Activated effector memory CD4-positive, alpha-beta T cell treated with anti-CD3 and anti-CD28 coated beads, Interleukin-2, amount 50 U/mL, for 16 hours (primary cell): Measurements from ENCODE around the gene C1QL1.

Experiments
- DNase-seq: peaks from one replicate; pipeline ENCODE4 v3.0.0-alpha.2; 2020

C1QL1 gene

GRCh38 chr17:44928136-44928535 lies 40.0 kb downstream of the C1QL1 start:
- DNase-seq = peak; percentile 59

DNA sequence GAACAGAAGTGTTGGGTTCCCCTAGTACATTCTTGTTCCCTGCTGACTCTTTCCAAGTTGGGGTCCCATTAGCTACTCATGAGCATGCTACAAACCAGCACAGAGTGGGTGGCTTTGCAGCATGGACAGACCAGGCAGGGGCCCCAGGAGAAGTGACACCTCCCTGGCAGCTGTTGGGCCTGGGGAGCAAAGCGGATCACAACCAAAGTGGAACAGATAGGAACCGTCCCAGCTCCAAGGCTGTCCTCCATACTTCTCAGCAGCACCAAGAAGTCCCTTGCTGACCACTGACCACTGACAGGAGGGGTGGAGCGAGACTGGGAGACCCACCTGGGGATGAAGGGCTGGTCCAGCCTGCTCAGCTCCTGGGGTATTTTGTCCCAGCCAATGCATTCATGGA lies 40.4 kb downstream of the C1QL1 start:
- peak; percentile 50 for DNase-seq

- peak; percentile 55 for DNase-seq
Observed at GRCh38 chr17:44926821-44927525, 41.1 kb downstream of the C1QL1 start.

DNA sequence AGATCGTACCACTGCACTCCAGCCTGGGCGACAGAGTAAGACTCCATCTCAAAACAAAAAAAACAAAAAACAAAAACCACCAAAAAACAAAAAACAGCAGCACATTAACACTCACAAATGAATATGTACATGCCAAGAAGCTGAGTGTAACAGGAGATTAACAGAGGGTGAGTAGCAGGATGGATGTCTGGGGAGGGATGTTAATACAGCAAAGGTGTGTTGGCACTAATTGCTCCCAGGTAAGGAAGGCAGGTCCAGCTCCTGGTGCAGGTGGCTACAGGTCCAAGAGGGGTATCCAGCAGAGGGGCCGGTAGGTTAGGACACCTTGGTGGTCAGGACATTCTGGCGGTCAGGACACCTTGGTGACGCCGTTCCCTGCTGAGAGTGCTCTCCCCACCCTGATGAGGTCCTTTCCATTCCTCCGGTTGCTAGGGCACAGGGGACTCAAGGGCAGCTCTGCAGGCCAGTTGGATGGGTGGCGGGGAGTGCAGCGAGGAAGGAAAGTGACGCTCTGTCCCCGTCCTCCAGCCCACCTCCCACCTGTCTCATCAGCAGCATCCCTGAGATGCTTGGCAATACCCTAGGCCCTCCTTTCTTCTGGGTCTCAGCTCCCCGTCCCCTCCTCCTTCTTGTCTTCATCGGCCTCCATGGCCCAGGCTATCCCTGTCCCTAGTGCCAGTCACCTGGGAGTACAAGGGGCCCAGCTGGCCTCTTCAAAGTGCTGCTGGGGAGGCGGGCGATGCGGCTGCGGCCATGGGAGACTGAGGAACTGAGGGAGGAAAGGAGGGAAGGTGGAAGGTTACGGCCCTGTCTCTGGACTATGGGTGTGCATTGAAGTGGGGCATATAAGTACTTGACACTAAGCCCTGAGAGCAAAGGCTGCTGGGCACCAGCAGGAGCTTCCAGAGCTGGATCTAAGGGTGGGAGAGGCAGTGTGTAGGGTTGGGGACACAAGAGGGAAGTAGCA lies 42.1 kb downstream of the C1QL1 start:
- DNase-seq = peak; percentile 46

DNA sequence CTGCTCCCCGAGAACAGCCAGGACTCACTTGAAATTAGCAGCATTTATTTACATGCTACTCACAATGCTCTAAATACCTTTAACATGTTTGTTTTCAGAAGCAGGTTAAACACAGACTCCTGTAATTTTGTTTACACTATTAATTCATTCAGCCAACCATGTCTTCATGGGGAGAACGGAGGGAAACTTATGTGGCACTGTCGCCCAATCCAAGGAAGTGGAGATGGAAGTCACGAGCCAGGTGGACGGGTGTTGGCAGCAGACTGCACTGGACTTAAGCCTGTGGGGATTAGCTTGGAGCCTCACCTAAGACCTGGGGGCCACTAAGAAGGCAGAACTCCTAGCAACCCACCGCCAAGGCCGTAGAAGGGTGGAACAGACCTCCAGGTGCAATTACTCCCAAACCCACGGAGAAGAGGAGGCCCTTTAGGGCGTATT lies 44.0 kb downstream of the C1QL1 start:
- peak; percentile 30 for DNase-seq

GRCh38 chr17:44922746-44923470 lies 45.2 kb downstream of the C1QL1 start:
- peak; percentile 48 for DNase-seq

GRCh38 chr17:44922136-44922535 lies 46.0 kb downstream of the C1QL1 start:
- peak; percentile 16 for DNase-seq

- DNase-seq = peak; percentile 28
Observed at GRCh38 chr17:44921122-44921882, 46.8 kb downstream of the C1QL1 start.

GRCh38 chr17:44920565-44920940 lies 47.5 kb downstream of the C1QL1 start:
- DNase-seq = peak; percentile 52

DNA sequence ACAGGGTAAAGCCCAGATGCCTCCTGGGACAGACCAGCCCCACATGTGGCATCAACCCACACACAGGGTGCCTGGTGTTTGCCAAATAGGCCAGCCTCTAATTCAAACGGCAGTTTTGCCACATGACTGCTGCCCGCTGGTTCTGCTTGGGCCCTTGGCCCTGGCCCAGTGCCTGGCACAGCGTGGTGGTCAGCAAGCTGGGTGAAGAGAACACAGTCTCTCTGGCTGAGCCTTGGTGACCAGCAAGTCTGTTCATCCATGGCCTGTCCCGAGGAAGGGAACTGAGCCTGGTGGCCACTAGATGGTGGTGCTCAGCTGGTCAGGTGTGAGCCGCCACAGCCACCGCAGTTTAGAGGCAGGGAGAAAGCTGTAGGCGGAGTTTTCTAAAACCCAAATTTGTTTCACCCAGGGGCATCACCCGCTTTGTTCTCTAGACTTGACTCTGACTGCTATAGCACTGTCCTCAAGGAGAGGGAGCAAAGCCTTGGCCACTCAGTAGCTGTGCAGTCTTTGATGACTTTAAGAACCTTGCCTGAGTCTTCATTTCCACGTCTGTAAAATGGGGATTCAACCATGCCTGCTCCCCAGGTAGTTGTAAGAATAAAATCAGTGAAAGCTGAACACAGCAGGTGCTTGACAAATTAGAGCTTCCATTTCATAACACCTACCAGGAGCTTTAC lies 48.1 kb downstream of the C1QL1 start:
- peak; percentile 81 for DNase-seq

- DNase-seq = peak; percentile 50
Observed at GRCh38 chr17:44919411-44919810, 48.7 kb downstream of the C1QL1 start.

- DNase-seq = no peak
Observed at GRCh38 chr17:44918006-44918405, 50.1 kb downstream of the C1QL1 start.

DNA sequence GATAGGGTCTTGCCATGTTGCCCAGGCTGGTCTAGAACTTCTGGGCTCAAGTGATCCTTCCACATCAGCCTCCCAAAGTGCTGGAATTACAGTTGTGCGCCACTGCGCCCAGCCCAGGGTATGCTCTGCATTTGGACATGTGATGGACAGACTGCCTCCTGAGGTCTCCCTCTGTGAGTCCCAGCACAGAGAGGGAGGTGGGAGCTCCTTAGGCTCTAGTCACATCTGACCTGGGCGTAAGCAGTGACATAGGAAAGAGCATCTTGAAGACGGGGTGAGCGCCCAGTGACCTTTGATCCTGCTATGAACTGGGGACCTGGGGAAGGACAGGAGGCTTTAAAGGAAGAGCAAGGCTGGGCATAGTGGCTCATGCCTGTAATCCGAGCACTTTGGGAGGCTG lies 50.6 kb downstream of the C1QL1 start:
- peak; percentile 41 for DNase-seq

DNA sequence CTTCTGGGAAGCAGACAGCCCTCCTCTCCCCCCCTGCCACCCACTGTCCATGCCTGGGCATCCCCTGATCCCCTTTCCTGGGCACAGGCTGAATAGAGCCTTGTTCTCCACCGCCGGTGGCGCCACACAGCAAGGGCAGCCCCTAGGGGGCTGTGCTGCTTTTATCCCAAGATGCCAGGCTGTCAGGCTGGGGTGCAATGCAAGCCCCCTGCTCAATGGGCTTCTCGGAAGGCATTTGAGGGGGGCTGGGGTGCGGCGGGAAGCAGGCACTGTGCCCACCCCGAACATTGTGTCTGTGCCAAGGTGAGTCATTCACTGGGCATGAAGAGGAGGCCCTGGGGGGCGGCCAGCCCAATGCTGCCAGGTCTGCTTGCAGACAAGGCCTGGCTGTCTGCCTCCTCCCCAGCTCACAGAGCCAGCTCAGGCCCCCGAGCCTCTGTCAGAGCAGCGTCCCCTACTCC lies 51.3 kb downstream of the C1QL1 start:
- DNase-seq = no peak

- DNase-seq = no peak
Observed at GRCh38 chr17:44915862-44916780, 52.0 kb downstream of the C1QL1 start.

GRCh38 chr17:44915321-44915726 lies 52.8 kb downstream of the C1QL1 start, which contains the start of gene GFAP:
Gene GFAP (minus strand): TSS chr17:44915500. CDS start chr17:44915486, 14 bp downstream.
- no peak for DNase-seq

- peak; percentile 57 for DNase-seq
Observed at GRCh38 chr17:44914698-44915271, 53.3 kb downstream of the C1QL1 start.

GRCh38 chr17:44914148-44914547 lies 54.0 kb downstream of the C1QL1 start:
- peak; percentile 54 for DNase-seq

DNA sequence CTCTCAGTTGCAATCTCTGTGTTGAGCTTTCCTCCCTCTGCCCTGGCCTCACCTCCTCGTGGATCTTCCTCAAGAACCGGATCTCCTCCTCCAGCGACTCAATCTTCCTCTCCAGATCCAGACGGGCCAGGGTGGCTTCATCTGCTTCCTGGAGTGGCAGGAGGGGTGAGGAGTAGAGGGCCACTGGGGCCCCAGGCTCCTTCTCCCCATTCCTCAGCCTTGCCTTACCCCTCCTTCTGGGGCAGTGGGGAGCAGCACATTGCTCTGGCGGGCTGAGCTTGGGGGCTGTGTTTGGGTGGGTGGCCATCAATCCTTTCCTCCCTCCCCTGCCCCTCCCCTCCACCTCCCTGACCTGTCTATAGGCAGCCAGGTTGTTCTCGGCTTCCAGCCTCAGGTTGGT lies 54.4 kb downstream of the C1QL1 start:
- no peak for DNase-seq
